CD4-positive, alpha-beta T cell treated with Interleukin-12 subunit alpha and Interleukin-12 subunit beta, for 1 hour (primary cell): ENCODE measurements around the gene GAS7.
A peak's percentile ranks its signal among the peaks of the same experiment; 100 is the strongest.
"Not testable (repeated sequence)": the region's sequence is repeated elsewhere in the genome, so short reads cannot be mapped to it uniquely, and the experiment has no call there.

Source experiments
- DNase-seq: peaks from one replicate; pipeline ENCODE4 v3.0.0-alpha.2; 2020

GAS7 gene

GRCh38 chr17:9932491-9932890 is 265.9 kb downstream of the GAS7 start:
- no peak for DNase-seq

GRCh38 chr17:9931144-9931741 is 267.2 kb downstream of the GAS7 start:
- no peak for DNase-seq

GRCh38 chr17:9929871-9930270 is 268.5 kb downstream of the GAS7 start:
- no peak for DNase-seq

- no peak for DNase-seq
These were observed 269.6 kb downstream of the GAS7 start for GRCh38 chr17:9928601-9929333.

GRCh38 chr17:9926150-9926804 is 272.1 kb downstream of the GAS7 start:
- no peak for DNase-seq

GRCh38 chr17:9925457-9925856 is 272.9 kb downstream of the GAS7 start:
- DNase-seq, result no peak

GRCh38 chr17:9924735-9925191 is 273.6 kb downstream of the GAS7 start:
- DNase-seq, result peak; percentile 49

GRCh38 chr17:9922012-9922848 is 276.2 kb downstream of the GAS7 start:
- no peak for DNase-seq

- not testable (repeated sequence) for DNase-seq
These were observed 277.2 kb downstream of the GAS7 start for GRCh38 chr17:9921216-9921615.

GRCh38 chr17:9918804-9919352 is 279.5 kb downstream of the GAS7 start:
- no peak for DNase-seq

- no peak for DNase-seq
These were observed 280.1 kb downstream of the GAS7 start for GRCh38 chr17:9918352-9918751.

- DNase-seq, result no peak
These were observed 280.6 kb downstream of the GAS7 start for GRCh38 chr17:9917801-9918200.

- DNase-seq, result no peak
These were observed 281.3 kb downstream of the GAS7 start for GRCh38 chr17:9917131-9917530.

- DNase-seq, result no peak
These were observed 282.3 kb downstream of the GAS7 start for GRCh38 chr17:9916108-9916507.

- no peak for DNase-seq
These were observed 284.9 kb downstream of the GAS7 start for GRCh38 chr17:9913476-9913875.

GRCh38 chr17:9912121-9913099 is 286.0 kb downstream of the GAS7 start:
- DNase-seq, result no peak

- DNase-seq, result no peak
These were observed 287.3 kb downstream of the GAS7 start for GRCh38 chr17:9911089-9911488.

GRCh38 chr17:9908649-9909042 is 289.8 kb downstream of the GAS7 start:
- no peak for DNase-seq

- DNase-seq, result no peak
These were observed 290.3 kb downstream of the GAS7 start for GRCh38 chr17:9907883-9908648.

GRCh38 chr17:9907131-9907530 is 291.3 kb downstream of the GAS7 start:
- DNase-seq, result no peak

- DNase-seq, result no peak
These were observed 291.8 kb downstream of the GAS7 start for GRCh38 chr17:9906616-9907015.
